ENCODE results near the gene ADAMTSL3.

DNA sequence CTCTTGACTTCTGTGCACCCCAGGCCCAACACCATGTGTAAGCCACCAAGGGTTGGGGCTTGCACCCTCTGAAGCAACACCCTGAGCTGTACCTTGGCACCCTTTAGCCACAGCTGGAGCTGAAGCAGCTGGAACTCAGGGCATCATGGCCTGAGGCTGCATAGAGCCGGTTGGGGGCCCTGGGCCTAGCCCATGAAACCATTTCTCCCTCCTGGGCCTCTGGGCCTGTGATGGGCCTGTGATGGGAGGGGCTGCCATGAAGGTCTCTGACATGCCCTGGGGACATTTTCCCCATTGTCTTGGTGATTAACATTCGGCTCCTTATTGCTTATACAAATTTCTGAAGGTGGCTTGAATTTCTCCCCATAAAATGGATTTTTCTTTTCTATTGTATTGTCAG lies 22.4 kb upstream of the ADAMTSL3 start:
- TF ChIP-seq, protein P1, sequence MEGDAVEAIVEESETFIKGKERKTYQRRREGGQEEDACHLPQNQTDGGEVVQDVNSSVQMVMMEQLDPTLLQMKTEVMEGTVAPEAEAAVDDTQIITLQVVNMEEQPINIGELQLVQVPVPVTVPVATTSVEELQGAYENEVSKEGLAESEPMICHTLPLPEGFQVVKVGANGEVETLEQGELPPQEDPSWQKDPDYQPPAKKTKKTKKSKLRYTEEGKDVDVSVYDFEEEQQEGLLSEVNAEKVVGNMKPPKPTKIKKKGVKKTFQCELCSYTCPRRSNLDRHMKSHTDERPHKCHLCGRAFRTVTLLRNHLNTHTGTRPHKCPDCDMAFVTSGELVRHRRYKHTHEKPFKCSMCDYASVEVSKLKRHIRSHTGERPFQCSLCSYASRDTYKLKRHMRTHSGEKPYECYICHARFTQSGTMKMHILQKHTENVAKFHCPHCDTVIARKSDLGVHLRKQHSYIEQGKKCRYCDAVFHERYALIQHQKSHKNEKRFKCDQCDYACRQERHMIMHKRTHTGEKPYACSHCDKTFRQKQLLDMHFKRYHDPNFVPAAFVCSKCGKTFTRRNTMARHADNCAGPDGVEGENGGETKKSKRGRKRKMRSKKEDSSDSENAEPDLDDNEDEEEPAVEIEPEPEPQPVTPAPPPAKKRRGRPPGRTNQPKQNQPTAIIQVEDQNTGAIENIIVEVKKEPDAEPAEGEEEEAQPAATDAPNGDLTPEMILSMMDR (IDR thresholded peaks at IDR 0.05; ENCODE audit: insufficient read depth, low read depth, low read length) = no peak
- TF ChIP-seq EZH2 (IDR thresholded peaks at IDR 0.05; ENCODE audit: insufficient read depth, low read length) = no peak

Measured in astrocyte (in vitro differentiated cells and primary cell).